Muscle of arm (tissue), 12 donors: ENCODE measurements around the gene DLL1. TPM values are rescaled to one million over a fixed set of nuclear protein-coding genes. Genes with fewer than 3 reads are reported as not detected.
A peak's percentile ranks its signal among the peaks of the same experiment; 100 is the strongest.

ENCODE experiments used
- DNase-seq: peaks from one replicate; pipeline ENCODE4 v3.0.0-alpha.2; 2013
- polyA plus RNA-seq, 12 donors: library from polyadenylated mRNA; unstranded; fragments of 120-200 nt; gene quantifications; one replicate each; pipeline ENCODE4 v1.2.1, GENCODE V29; 2013; ENCODE audit not compliant: insufficient read length in 12 of 12

Gene DLL1
- polyA plus RNA-seq, 12 donors: 14.0 to 19.7 (median 16.3) TPM; not detected in 1

DNA sequence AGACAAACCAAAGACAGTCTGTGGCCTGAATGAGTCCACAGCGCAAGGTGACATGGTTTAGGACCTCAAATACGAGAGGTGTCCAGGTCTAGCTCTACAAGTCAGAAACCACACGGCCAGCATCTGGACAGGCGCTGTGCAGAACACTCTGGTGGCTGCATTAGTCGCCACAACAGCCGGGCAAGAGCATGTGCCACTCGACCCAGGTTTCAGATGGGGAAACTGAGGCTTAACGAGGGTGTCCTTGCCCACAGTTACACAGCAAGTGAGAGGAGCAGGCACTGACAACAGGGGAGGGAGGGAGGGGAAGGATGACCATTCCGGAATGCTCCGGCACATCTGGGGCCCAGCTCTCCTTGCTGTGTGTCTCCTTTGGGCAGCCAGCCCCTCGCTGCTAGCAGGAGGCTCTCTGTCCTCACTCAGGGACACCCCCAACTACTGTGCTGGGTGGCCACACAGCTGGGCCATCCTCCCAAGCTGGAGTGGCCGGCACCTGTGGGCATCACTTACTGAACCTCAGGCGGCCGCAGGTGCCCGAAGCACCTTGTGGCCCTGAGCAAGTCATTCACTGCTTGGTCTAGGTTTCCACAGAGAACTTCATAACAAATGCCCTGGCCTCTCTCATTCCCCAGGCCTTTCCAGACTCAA, 6.6 kb downstream of the DLL1 start:
- no peak for DNase-seq

DNA sequence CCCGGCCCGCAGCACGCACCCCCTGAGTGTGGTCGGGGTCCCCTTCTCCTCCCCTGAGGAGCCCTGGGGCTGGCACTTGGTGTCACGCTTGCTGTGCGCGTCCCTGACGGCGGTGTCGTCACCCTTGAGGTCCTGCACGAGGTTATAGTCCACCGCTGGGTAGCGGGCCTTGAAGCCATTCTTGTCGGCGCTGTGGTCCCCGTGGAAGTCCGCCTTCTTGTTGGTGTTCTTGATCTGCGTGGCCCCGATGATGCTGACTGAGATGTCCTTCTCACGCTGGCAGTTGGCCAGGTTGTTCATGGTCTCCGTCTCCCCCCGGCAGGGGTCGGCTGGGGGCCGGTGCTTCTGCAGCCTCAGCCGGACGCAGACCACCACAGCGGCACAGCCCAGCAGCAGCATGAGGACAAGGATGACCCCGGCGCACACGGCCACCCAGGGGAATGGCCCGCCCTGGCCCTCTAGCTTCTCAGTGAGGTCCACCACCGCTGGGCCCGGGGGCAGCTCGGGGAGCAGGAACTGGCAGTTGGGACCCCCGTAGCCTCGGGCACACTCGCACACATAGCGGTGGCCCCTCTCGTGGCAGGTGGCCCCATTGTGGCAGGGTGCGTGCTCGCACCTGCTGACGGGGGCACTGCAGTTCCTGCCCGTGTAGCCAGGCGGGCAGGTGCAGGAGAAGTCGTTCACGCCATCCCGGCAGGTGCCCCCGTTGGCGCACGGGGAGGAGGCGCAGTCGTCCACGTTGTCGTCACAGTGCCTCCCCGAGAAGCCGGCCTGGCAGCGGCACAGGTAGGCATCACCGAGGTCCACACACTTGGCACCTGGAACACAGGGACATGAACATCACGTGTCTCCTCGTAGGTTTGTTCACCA, 7.4 kb downstream of the DLL1 start:
- DNase-seq: no peak

DNA sequence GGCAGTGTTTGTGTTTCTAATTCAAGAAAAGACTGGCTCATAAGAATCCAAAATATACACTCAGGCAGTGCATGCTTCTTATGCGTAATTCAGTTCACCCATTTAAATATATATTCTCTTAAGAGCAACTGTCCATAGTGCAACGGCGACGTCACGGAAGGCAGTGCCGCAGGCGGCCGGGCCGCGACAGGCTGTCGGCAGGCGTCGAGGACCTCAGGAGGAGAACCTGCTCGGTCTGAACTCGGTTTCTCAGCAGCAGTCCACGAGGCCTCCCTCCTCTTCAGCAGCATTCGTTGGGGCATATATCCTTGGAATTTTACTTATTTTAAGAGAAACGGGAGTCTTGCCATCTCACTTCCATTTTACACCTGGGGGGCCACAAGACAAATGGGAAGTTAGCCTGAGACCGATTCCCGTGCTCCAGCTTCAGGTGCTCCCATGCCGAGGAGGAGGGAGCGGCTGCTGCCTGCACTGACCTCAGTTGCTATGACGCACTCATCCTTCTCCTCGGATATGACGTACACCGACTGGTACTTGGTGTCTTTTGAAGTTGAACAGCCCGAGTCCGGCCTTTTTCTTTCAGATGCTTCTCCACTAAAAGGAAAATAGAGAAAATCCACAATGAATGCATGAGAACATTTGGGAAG, 8.2 kb downstream of the DLL1 start:
- no peak for DNase-seq

DNA sequence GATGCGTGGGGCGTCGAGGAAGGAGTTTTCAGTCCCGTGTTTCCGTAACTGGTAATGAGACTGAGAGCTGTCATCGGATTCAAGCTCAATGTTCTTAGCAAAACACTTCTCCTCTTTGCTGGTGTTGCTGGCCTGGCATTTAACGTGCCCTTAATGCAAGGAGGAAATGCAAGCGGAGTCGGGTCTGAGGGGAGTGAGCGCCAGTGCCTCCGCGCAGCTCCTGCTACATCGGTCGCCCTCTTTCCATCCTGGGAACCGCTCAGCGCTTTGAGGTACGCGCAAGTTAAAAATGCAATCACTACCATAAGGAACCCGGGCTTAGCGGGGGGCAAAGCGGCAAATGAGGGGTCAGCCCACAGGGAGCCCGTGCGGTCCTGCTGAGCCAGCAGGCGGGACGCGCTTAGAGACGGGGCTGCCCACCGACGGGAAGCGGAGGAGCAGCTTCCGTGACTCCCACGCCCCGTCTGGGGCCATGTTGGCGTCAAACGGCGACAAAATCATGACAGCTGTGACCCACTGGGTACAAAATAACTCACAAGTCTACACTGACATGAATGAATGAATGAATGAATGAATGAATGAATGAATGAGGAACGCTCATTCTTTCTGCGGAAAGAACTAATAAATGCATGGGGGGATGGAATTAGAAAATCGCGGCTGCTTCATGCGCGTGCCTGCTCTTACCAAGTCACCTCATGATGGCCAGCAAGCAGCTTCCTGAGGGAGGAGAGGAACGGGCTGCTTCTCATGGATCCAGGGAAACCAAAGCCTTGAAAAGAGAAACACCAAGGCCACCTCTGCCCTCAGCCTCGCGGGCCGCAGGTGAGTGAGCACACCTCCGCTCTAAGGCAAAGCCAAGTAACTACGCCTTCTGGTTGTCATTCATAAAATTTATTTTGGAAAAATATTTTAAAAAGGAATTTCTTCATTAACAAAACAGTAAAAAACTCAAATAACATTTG, 9.3 kb downstream of the DLL1 start:
- no peak for DNase-seq

DNA sequence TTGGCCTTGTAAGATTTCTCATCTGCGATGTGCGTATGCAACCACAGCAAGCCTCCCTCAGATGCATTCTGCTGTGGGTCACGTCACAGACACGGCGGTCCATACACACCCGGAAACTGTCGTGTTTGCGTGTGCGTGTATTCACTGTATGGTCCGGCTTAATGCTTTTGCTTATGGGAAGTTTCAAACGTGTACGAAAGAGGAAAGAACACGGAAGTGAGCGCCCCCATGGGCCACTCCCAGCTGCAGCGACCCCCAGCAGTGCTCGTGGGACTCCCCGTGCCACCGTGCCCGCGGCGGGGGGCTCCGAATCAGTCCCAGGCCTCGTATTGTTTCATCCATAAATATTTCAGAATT, 10.2 kb downstream of the DLL1 start:
- DNase-seq: no peak

DNA sequence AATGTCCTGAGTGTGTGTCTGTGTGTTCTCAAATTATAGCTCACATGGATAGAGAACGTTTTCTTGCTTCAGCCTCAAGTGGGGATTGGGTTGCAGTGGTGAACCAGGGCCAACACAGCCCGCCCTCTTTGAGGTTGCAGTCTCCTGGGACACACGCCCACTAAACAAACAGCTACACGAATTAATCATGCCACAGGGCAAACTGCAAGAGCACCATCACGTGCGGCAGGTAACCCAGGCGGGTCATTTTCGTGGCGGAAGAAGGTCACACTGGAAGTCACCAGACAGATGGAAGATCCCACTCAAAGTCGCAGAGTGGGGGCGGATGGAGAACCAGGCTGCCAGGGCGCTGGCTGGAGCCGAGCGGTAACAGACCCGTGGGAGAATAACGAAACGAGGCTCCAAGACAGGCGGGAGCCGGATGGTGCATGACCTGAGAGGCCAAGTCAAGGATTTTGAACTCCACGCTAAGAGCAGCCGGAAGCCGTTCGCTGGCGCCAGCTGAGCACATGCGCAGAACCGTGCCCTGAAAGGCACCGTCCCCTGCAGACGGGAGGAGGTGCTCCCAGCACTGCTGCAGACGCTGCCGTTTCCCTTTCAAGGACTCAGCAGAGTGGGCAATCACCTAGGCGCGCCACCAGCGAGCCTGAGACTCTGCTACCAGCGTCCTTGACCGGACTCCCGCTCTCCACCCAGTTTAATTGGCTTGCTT, 10.7 kb downstream of the DLL1 start:
- peak; percentile 59 for DNase-seq

DNA sequence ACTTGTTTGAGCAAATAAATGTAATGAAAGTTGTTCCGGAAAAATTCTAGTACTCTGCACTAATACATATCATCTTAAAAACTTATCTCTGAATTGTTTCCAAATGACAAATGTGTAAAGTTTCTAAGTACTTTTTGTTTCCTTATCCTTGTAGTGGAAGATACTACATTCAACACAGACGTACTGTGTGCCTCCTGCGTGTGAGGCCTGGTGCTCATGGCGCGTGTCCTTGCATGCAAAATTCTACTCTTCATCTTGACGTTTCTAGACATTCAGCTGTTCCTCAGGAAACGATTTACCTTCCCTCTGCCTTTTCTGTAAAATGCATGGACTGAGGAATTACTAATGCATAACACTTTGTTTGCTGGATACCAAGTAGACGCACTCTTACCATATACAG, 11.5 kb downstream of the DLL1 start:
- DNase-seq: no peak

DNA sequence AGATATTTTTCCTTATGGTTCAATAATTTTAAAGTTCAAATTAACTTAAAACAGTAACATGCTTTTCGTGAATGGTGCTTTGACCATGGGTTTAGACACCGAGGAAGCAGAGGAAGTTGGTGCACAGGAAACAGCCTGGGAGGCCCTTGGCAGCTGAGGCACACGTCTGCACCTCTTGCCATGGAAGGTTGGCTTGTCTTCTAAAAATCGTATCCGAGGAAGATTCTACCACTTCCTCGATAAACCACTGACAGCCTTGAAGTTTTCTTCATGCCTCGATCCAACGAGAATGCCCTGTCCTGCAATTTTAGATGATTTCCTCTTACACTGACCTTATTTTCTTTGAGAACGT, 12.2 kb downstream of the DLL1 start:
- no peak for DNase-seq

DNA sequence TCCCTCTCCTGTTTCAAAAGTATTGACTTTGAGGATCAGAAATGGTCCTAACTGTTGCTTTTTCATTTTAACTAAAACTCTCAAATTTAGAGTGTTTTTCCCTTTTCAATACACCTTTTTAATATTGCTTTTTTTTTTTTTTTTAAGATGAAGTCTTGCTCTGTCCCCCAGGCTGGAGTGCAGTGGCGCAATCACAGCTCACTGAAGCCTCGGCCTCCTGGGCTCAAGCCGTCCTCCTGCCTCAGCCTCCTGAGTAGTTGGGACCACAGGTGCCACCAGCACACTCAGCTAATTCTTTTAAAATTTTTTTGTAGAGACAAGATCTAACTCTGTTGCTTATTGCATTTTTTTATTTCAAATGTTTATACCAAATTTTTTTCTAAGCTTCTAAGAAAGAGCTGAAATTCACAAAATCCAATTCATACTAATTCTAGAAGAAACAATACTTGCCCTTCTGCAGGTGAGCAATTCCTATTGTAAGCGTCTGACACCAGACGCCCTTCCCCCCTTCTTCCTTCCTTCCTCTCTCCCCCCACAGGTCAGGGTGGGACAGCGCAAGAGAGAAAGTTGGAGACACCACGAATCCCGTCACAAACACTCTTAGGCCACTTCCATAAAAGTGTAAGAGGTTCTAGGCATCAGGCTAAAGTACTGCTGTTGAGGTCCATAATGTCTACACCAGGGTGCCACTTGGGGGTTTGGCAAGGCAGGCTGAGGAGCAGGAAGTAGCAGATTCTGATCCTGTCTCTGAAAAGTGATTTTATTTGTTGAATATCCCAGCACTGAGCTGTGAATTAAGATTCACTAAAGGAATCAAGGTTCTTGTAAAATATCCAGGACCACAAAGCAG, 12.8 kb downstream of the DLL1 start:
- DNase-seq: no peak

DNA sequence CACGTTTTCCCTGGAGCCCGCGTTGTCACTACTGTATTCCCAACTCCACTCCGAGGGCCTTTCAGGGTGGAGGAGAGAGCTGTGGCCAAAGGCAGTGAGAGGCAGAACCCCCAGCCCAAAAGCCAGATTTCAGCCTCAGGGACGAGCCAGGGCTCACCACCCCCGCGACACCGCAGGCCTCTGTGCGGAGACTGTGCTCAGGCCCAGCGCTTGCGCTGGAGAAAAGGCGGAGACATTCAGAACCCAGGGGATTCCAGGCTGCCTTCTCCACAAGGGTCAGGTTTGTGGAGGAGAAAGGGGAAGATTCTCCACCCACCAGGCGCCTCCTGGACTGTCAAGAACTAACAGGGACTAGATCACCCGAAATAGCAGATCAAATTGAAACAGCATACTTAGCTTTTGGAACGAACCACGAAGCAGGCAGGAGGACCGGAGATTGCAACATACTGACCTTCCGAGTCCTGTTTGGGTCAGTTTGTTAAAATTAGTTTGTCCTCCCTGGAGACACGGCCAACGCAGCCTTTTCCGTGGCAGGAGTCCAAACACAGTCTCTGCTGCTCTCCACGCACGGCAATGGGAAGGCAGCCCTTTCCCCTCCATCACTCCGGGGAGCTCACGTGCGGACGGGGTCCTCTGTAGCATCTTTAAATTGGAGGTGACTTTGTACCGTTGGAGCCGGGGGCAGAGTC, 14.4 kb downstream of the DLL1 start:
- no peak for DNase-seq

DNA sequence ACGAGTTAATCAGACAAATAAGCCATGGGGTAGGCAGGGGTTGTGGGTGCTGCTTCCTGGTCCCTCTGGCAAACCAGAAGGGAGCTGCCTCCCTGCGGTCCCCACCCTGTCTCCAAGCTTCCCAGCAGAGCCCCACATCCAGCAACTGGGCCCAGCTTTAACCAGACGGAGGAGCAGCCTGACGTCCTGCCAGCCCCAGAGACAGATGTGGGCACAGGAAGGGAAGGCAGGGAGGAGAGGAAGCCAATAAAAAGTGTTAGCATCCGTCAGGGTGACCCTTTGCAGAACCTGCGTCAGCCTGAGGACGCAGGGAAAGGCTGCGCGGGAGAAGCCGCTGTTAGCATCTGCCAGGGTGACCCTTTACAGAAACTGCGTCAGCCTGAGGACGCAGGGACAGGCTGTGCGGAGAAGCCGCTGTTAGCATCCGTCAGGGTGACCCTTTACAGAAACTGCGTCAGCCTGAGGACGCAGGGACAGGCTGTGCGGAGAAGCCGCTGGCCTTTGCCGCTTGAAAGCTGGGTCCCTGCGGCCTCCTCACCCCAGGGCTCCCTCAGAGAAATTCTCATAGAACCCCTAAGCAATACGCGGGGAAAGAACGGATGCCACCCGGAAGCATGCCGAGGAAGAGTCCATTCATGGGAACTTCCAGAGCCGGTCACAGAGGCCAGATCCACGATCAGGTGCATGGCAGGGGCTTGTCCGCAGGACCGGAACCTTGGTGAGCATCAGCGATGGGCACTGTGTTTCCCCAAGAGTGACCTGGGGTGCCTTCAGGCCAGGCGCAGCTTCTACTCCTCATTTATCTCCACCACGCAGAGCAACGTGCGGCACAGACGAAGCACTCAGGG, 15.9 kb downstream of the DLL1 start:
- DNase-seq: no peak

DNA sequence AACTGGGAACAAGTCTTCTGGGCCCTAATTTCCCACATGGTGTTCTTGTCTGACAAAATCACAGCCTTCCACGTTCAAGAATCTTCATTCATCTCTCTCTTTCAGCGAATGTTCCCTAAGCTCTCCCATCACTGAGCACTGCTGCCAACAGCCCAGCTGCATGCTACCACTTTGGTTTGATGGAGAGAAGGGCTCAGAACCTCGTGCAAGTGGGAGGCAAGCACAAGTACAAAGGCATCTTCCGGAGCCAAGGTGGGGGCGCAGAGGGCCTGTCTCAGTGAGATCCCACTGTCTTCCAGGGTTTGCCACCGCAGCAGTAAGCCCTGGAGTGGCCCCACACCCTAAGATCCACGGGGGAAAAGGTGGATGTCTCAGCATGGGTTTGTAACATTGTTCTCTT, 17.2 kb downstream of the DLL1 start:
- DNase-seq: no peak

DNA sequence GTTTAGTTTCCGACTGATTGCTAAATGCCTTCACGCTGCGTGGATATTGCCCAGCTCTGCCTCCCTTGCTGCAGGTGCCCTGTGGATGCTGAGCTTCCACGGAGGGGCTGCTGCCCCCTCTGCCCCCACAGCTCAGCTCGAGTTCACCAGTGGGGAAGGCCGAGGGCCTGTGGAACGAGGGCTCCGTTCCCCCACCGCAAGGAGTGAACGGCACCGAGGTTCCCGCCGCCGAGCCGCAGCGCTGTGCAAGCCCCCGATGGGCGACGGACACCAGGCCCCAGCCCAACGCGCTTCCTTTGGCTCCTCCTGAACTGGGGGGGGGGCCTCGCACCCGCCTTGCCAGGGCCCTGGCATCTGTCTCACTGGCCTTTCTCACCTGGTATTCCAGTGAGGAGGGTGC, 17.7 kb downstream of the DLL1 start:
- no peak for DNase-seq

DNA sequence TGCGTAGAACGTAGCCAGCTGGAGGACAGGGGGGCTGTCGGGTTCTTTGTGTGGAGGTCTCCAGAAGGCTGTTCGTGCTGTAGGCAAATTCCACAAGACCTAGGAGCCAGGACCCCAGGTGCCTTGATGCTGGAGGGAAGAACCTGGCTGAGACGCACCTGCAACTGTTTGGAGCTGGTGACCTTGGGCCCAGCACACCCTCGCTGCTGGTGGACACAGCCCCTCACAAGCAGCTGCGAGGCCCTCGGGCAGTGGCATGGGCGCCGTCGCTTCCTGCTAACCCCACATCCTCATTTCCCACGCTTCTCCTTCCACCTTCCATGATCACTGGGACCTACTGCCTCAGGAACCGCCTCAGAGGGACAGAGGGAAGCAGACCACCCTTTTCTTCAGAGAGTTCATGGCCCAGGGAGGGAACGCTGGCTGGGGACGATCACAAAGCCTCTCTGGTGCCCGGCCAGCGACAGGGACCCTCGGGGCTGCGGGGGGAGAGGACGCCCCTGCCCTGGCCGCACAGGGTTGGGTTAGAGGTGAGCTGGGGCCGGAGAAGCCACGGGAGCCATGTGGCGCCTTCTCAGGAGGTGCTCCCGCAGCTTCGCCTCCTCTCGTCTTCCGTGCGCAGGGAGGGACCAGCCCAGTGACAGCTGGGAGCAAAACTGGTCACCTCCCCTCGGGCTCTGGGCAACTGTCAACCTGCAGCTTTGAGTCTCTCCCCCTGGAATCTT, 18.4 kb downstream of the DLL1 start:
- no peak for DNase-seq

DNA sequence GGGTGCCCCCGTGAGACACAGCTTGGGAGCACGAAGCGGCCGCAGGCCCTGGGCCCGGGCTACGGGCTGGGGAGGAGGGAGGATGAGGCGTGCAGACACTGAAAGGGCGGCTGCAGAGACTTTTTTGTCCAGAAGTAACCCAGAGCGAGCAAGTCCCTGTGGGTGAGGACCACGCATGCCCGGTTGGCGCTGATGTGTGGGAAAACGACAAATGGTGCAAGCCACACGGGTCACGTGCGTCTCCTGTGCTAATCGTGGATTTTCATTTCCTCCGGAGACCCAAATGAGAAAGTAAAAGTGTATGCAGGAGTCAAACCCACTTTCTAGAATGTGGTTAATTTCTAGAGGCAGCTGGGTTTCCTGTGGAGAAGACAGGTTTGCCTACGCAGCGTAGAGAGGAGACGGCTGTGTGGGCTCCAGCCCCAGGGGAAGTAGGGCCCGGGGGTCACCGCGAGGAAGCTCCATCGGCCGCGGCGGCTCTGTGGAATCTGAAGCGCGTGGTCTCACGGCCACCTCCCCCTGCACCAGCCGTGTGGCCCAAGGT, 19.0 kb downstream of the DLL1 start:
- DNase-seq: no peak

DNA sequence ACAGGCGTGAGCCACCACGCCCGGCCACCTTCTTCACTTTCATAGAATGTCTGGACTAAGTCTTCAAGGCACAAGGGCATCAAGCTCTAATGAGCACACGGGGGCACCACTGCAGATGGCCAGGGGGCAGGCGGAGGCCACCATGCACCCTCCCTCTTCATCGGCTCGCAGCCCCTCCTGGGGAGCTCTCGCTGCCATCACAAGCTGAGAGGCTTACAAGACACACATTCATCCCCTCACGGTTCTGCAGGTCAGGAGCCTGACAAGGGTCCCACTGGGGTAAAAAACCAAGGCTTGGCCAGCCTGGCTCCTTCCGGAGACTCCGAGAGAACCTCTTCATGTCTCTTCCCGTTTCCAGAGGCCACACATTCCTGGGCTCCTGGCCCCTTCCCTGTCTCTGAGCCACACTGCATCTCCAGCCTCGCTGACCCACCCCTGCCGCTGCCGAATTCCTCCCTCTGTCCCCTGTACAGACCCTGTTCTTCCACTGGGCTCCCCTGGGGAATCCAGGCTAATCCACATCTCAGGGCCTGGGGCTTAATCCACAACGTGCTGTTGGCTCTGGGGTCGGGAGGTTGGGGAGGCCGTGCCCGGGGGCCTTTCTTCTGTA, 19.8 kb downstream of the DLL1 start:
- no peak for DNase-seq

DNA sequence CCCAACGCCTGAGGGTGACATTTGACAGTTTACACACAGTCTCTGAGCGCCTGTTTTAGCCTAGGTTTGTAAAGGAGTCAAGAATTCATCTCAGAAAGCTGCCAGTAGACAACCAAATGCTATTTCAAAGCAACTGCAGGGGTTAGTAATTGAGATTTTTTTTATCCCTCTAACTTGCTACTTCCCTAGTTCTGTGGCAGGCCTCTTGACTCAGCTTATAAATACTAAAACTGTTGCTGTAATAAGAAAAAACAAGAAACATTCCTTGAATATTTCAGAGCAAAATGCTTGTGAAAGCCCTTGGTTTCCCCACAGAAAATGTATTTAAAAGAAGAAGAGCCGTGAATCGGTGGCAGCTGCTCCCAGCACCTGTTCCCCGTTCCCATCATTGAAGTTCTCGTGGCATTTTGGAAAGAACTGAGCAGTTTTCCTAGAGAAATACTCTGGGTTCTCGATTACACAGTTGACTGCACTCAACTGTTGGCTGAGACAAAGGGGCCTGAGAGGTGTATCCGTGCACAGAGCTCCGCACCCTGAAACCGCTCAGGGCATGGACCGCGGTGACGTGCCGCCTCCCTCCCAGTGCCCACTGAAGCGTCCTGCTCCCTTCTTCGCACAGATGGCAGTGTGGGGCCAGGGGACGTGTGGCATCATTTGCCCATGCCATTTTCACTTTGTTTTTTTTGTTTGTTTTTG, 20.9 kb downstream of the DLL1 start:
- DNase-seq: no peak
